DMS53 treated with DMSO at 0.1 percent for 48 hours (cell line): ENCODE measurements around the gene AVL9.

Experiments
- DNase-seq: peaks from one replicate; lab custom pipeline; 2025; ENCODE audit not compliant: unreplicated experiment; lab: John Stamatoyannopoulos, UW

AVL9 gene

GRCh38 chr7:32533276-32534029 lies 38.2 kb downstream of the AVL9 start:
- no peak for DNase-seq

- no peak for DNase-seq
Observed at GRCh38 chr7:32535162-32535702, 39.9 kb downstream of the AVL9 start.

- DNase-seq, result no peak
Observed at GRCh38 chr7:32536016-32536415, 40.7 kb downstream of the AVL9 start.

DNA sequence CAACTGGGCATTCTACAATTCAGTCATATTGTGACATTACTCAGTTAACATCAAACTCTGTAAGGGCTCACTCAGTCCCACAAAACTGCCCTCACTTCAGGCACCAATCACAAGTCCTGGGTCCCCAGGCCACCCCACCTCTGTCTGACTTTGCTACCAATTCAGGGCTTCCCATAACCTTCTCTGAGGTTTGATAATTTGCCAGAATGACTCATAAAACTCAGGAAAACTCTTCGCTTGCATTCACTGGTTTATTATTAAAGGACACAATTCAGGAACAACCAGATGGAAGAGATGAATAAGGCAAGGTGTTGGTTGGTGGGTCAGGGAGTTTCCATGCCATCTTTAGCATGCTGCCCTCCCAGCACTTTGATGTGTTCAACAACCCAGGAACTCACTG lies 41.3 kb downstream of the AVL9 start:
- DNase-seq, result no peak

GRCh38 chr7:32537760-32538159 lies 42.5 kb downstream of the AVL9 start:
- no peak for DNase-seq

DNA sequence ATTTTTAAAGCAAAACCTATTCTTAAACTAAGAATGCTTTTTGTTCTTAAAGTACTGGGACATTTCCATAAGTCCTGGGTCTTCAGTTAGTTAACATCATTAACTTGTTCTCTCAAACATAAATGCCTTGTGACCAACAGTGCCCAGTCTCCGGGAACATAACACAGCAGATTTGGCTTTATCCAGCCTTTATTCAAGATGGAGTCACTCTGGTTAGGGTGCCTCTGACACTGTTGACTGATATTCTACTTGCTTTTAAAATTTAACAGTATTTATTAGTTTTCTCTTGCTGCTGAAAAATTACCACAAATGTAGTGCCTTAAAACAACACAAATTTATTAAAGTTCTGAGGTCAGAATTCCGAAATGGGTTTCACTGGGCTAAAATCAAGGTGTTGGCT lies 44.1 kb downstream of the AVL9 start:
- no peak for DNase-seq

GRCh38 chr7:32539919-32540531 lies 44.7 kb downstream of the AVL9 start:
- no peak for DNase-seq

- no peak for DNase-seq
Observed at GRCh38 chr7:32542595-32542994, 47.3 kb downstream of the AVL9 start.

DNA sequence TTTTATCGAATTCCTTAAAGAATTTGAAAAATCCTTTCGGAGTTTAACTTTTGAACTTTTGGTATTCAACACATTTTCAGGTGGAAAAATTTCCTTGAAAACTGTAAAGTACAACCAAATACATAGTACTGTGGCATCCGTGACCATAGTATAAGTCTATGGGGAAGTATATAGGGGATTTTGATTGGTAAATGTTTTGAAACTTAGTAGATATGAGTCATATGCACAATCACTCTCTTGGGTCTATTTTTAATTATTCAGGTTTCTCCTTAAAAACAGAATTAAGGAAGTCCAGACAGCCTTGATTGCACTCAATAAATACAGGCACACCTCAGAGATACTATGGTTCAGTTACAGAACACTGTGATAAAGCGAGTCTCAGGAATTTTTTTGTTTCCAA lies 64.2 kb downstream of the AVL9 start:
- DNase-seq, result no peak

DNA sequence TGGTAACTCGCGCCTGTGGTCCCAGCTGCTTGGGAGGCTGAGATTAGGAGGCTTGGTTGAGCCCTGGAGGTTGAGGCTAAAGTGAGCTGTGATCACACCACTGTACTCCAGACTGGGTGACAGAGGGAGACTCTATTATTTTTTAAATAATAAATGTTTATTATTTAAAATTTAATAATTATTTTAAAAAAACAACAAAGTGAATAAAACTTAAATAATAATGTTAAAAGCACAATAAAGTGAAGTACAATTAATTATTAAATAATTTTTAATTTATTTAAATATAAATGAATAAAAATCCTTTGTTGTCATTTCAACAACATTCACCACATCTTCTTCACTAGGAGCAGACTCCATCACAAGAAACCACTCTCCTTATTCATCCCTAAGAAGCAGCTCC lies 64.8 kb downstream of the AVL9 start:
- no peak for DNase-seq

DNA sequence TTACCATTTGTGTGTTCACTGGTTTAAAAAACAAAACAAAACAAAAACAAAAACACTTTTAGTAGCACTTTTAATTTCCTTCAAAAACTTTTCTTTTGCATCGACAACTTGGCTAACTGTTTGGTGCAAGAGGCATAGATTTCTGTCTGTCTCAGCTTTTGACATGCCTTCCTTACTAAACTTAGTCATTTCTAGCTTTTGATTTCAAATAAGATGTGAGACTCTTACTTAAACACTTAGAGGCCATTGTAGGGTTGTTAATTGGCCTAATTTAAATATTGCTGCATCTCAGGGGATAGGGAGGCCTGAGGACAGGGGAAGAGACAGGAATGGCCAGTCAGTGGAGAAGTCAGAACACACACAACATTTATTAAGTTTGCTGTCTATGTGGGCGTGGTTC lies 66.3 kb downstream of the AVL9 start:
- DNase-seq, result no peak

- DNase-seq, result no peak
Observed at GRCh38 chr7:32564542-32564941, 69.3 kb downstream of the AVL9 start.

DNA sequence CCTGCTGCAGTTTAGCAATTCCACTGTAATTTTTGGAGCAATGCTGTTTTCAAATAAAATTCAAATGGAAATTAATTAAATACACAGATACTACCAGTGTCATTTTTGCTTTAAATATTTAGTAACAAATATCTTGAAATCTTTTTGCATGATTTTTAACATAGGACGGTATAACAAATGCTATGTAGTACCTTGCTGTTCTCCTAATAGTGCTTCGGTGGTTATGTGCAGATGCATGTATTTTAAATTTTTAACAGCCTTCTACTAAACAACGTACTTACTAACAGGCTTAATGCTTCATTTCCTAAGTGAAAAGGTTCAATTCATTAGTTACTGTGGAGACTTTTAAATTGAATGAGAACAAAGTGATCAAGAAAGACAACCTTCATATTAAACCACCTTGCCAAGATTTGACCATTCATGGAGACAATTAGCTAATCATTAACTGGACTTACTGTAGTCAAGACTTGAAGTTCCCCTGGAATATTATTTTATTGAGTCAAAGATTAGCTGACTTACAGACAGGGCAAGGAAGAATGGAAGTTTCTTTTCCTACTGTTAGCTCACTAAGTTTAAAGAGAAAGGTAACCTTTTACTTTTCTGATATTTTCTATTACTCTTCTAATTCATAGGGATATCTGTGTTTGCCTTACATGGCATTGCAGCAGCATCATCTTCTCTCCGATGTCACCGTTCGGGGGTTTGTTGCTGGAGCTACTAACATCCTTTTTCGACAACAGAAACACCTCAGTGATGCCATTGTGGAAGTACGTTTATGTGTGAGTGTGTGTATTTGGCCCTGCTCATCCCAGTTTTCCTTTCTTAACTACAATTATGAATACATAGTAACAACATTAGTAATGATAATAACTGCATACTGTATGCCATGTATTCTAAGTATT lies 74.3 kb downstream of the AVL9 start:
- DNase-seq, result no peak

DNA sequence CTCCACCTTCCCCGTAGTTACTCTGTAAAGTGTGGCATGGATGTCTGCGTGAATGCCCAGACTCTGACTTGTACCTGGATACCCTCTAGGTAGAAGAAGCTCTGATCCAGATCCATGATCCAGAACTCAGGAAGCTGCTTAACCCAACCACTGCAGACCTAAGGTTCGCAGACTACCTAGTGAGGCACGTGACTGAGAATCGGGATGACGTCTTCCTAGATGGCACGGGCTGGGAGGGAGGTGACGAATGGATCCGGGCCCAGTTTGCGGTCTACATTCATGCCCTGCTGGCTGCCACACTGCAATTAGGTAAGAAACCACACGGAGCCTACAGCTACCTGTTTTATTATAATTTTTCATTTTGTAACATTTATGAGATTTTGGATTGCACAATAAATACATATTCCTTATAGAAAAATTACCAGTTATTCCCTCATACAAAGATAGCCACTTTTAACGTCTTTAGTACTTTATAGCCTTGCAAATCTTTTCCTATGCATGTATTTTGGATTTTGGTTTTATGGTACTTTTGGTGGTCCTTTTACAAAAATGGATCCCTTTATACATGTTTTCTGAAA lies 77.9 kb downstream of the AVL9 start:
- DNase-seq, result no peak

DNA sequence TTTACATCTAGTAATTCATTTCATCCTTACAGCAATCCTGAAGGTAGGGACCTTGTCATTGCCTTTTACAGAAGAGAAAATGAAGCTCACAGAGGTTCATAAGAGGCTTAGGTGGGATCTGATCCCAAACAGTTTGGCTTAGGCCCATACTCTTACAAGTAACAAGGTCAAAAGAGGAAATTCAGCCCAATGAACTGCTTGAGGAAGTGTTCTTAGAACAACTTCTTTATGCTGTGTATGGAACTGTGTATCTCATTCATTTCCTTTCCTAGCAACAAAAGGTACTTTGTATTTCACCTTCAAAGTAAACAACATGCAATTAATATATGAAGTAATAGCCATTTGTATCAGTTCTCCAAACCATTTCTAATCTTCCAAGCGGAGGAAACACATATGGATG lies 79.3 kb downstream of the AVL9 start:
- DNase-seq, result no peak

GRCh38 chr7:32577421-32577820 lies 82.1 kb downstream of the AVL9 start:
- no peak for DNase-seq

DNA sequence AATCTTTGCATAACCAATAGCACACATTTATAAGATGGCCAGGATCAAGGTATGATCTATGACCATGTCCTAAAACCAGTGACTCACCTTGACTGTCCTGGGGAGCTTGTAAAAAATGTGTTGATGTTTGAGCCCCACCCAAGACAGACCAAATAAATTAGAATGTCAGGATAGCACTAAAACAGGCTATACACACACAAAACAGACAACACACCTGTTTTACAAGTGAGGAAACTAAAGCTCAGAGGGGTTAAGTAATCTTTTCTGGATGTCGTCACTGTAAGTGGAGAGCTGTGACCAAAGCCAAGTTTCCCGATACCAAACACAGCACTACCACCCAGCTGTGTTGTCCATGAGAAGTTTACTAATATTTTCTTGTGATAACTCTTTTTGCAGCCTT lies 84.5 kb downstream of the AVL9 start:
- DNase-seq, result no peak

DNA sequence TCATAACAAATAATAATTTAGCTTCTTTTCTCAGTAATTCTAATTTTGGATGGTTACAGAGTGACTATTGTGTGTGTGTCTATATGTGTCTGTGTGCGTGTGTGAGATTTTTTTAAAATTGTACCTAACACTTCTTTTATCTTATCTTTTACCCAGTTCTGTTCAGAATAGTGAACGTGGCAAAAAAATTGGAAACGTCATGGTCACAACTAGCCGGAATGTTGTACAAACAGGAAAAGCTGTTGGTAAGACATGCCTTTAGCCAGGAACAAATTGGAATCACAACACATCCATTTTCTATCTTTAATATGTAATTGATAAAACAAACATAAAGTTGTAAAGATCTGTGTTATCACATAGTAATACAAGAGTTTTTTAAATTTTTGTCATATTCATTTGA lies 85.4 kb downstream of the AVL9 start:
- no peak for DNase-seq

GRCh38 chr7:32582036-32582435 lies 86.7 kb downstream of the AVL9 start:
- no peak for DNase-seq

- DNase-seq, result no peak
Observed at GRCh38 chr7:32583791-32584190, 88.5 kb downstream of the AVL9 start.
